Sigmoid colon (tissue), 3 donors: ENCODE measurements around the gene ESM1.

Experiments
- CTCF ChIP-seq, 4 experiments: fragments of 450-650 bp in 3 of 4; fragments of 200-600 bp in 1 of 4; IDR thresholded peaks; one replicate each; pipeline ENCODE4 v1.5.1; 2016 to 2019; ENCODE audit warnings: antibody characterized with exemption in 4 of 4, mild to moderate bottlenecking in 3 of 4, moderate library complexity in 2 of 4
- POLR2A ChIP-seq, 2 donors: fragments of 450-650 bp; IDR thresholded peaks; one replicate each; pipeline ENCODE4 v1.6.1; 2016; ENCODE audit warnings: antibody characterized with exemption in 2 of 2, mild to moderate bottlenecking in 2 of 2, moderate library complexity in 2 of 2

- TF ChIP-seq CTCF (IDR thresholded peaks at IDR 0.05) (no peak), POLR2A (IDR thresholded peaks at IDR 0.05) (no peak)
Measured at GRCh38 chr5:54996466-54996865, 11.1 kb upstream of the ESM1 start.
